Peyer's patch (tissue), 4 donors: ENCODE measurements around the gene ATF7IP.
"Not testable (repeated sequence)": the region's sequence is repeated elsewhere in the genome, so short reads cannot be mapped to it uniquely, and the experiment has no call there.

Source experiments
- POLR2A ChIP-seq, 2 donors: fragments of 450-650 bp; IDR thresholded peaks; one replicate each; pipeline ENCODE4 v1.5.1; 2017; ENCODE audit warnings: antibody characterized with exemption in 2 of 2, mild to moderate bottlenecking in 2 of 2, moderate library complexity in 2 of 2
- TF ChIP-seq, protein P1 (sequence below), 6 experiments: fragments of 450-650 bp in 4 of 6; fragments of 200-600 bp in 2 of 6; sonication (generic) in 1 of 6; IDR thresholded peaks; one replicate each; pipeline ENCODE4 v1.5.1; 2017 to 2019; ENCODE audit warnings: antibody characterized with exemption in 6 of 6, mild to moderate bottlenecking in 3 of 6, moderate library complexity in 1 of 6

DNA sequence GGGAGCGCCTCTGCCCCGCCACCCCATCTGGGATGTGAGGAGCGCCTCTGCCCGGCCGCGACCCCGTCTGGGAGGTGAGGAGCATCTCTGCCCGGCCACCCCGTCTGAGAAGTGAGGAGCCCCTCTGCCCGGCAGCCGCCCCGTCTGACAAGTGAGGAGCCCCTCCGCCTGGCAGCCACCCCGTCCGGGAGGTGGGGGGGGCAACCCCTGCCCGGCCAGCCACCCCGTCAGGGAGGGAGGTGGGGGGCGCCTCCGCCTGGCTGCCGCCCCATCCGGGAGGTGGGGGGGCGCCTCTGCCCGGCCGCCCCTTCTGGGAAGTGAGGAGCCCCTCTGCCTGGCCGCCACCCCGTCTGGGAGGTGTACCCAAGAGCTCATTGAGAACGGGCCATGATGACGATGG lies 10.8 kb upstream of the ATF7IP start:
- TF ChIP-seq, protein P1, sequence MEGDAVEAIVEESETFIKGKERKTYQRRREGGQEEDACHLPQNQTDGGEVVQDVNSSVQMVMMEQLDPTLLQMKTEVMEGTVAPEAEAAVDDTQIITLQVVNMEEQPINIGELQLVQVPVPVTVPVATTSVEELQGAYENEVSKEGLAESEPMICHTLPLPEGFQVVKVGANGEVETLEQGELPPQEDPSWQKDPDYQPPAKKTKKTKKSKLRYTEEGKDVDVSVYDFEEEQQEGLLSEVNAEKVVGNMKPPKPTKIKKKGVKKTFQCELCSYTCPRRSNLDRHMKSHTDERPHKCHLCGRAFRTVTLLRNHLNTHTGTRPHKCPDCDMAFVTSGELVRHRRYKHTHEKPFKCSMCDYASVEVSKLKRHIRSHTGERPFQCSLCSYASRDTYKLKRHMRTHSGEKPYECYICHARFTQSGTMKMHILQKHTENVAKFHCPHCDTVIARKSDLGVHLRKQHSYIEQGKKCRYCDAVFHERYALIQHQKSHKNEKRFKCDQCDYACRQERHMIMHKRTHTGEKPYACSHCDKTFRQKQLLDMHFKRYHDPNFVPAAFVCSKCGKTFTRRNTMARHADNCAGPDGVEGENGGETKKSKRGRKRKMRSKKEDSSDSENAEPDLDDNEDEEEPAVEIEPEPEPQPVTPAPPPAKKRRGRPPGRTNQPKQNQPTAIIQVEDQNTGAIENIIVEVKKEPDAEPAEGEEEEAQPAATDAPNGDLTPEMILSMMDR (IDR thresholded peaks at IDR 0.05): not testable (repeated sequence)
- TF ChIP-seq POLR2A (IDR thresholded peaks at IDR 0.05): not testable (repeated sequence)
